IPS-18c (cell line): ENCODE data around the gene KRTAP5-2.
"Not testable (repeated sequence)": the region's sequence is repeated elsewhere in the genome, so short reads cannot be mapped to it uniquely, and the experiment has no call there.

Experiments
- H3K4me3 ChIP-seq: 2 replicates; pipeline ENCODE4 v1.7.0; 2013; ENCODE audit warnings: low read depth, mild to moderate bottlenecking, low read length, moderate library complexity; ENCODE audit not compliant: insufficient read depth
- H3K9me3 ChIP-seq: one replicate; pipeline ENCODE4 v1.6.1; 2013; ENCODE audit warnings: mild to moderate bottlenecking, low read length, moderate library complexity; ENCODE audit not compliant: control insufficient read depth, insufficient read depth

The KRTAP5-2 gene

DNA sequence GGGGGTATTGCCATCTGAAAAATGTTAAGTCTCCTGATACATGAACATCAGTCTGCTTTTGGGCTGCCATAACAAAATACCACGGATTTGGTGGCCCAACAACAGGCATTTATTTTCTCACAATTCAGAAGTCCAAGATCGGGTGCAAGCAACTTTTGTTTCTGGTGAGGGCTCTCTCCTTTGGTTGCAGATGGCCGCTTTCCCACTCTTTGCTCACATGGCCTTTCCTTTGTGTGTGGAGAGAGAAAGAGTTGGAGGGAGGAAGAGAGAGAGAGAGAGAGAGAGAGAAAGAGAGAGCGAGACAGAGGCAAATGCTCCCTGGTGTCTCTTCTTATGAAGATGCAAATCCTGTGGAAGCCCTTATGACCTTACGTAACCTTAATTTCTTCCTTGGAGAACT, 2.5 kb upstream of the KRTAP5-2 start:
- no peaks in the 10 kb centered on the region for H3K9me3 ChIP-seq
- H3K4me3 ChIP-seq, result no peak overlapping the region

DNA sequence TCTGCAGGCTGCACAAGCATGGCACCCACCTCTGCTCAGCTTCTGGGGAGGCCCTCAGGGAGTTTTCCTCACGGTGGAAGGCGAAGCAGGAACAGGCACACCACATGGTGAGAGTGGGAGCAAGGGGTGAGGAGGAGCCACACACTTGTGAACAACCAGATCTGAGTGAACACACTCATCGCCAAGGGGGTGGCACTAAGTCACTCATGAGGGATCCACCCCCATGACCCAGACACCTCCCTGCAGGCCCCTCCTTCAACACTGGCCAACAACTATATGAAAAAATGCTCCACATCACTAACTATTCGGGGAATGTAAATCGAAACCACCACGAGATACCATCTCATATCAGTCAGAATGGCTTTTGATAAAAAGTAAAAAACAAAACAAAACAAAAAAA, 722 bp upstream of the KRTAP5-2 start:
- no peak overlapping the region for H3K4me3 ChIP-seq
- no peaks in the 10 kb centered on the region for H3K9me3 ChIP-seq

DNA sequence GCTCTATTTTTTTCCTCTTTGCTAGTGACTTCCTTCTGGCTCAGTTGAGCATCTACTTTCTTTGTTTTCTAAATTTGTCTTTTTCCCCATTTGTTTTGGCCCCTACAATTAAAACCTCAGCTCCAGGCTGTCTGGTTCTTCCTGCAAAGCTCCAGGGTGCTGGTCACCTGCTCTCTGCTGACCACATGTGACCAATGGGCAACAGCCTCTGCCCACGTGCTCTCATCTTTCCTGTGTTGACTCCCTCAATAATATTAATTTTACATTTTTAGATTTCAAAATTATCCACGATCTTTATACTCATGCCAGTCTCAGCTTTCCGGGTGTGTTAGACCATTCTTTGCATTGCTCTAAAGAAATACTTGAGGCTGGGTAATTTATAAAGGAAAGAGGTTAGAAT, 312 bp upstream of the KRTAP5-2 start:
- H3K9me3 ChIP-seq, H3K4me3 ChIP-seq: not testable (repeated sequence)

DNA sequence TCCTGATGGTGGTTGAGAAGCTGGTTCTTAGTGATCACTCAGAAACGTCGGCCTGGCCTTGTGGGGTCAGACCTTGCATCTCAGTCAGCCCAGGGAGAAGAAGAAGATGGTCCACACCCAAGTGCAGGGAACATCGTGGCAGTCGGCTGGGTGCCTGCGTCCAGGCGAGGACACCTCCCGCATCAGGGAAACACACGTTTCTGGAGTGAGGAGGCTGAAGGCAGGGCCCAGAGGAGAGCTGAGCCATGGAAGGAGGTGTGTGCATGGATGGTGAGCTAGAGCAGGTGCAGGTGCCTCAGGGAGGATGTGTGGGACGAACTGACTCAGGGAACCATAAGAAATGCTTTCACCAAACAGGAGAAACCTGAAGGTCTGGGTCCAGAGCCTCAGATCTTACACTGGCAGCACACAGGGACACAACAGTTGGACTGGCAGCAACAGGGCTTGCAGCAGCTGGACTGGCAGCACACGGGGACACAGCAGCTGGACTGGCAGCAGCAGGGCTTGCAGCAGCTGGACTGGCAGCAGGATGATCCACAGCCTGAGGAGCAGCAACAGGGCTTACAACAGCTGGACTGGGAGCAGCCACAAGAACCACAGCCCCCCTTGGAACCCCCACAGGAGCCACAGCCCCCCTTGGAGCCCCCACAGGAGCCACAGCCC, 632 bp downstream of the KRTAP5-2 start:
- H3K4me3 ChIP-seq, result no peak overlapping the region
- no peaks in the 10 kb centered on the region for H3K9me3 ChIP-seq

DNA sequence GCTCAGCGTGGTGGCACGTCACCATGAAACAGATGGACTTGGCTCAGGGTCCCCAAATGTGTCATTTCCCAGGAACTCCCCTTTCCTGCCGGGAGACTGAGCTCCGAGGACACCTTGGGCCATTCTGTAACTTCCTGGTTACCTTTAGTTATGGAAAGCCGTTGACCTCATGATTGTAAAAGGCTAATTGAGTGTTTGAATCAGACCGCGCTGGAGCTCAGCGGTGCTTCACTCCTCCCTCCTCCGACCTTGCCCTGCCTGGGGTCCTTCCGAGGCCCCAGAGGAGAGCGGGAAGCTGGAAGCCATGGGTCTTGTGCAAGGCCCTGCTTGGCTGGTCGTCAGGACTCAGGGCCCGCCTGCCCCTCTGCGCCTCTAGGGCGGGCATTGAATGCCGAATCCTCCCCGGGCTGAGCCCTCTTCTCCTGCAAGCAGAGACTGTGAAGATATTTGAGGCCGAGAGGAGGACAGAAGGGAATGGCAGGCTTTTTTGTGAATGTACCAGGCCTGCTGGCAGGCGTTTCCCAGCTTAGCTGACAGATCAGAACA, 1.4 kb downstream of the KRTAP5-2 start:
- H3K9me3 ChIP-seq, H3K4me3 ChIP-seq: not testable (repeated sequence)

DNA sequence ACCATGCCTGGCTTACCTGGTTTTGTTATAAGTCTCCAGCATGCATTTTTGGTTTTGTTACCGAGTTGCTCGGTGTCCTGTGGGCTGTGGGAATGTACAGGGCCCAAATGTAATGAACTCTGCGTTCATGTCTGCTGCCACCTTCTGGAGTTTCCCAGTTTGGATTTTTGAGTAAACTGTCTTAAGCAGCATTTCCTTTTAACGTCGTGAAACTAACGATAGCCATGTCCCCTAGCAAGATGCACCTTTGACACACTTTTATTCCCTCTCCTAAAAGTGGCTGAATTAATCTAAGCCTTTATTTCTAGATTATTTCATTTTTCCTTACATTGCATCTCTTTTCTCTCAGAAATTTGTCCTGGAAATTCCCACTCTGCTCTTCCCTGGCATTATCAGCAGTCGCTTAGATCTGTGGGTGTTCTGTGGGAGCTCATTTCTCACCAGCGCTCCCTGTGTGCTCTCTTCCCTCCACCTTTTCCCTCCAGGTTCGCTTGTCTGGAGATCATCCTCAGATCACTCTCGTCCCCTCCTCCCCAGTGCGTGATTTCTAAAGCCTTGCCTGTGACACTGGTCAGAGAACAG, 2.0 kb downstream of the KRTAP5-2 start:
- H3K9me3 ChIP-seq, H3K4me3 ChIP-seq: not testable (repeated sequence)

DNA sequence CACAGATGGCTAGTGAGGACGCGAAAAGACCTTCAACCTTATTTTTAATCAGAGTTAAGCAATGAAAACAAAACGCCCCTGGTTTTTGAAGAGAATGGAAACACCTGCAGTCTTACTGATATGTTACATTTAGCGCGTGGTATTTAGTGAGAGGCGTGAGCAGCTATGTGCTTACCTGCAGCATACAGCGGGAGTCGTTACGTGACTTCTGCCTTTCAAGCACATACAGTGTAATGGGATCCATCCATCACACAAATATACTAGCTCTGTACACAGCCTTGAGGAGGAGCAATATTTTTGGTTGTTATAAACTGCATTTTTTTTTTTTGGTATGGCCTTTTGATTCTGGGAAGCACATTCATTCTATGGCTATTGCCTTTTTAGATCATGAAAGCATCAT, 5.5 kb downstream of the KRTAP5-2 start:
- no peak overlapping the region for H3K4me3 ChIP-seq

DNA sequence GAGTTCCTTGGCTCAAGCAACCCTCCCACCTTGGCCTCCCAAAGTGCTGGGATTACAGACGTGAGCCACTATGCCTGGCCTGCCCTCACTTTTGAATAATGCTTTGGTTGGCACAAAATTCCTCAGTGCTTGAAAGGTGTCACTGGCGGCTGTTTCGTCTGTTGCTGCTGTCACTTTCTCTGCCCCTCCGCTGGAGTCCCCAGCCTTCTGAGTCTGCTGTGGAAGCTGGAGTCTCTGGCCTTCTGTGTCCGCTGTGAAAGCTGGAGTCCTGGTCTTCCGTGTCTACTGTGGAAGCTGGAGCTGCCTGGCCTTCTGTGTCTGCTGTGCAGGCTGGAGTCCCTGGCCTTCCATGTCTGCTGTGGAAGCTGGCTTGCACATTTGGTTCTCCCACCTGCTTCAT, 8.1 kb downstream of the KRTAP5-2 start:
- H3K9me3 ChIP-seq, result no peaks in the 10 kb centered on the region
- no peak overlapping the region for H3K4me3 ChIP-seq

More for the DNA sequence above, 5.5 kb downstream of the KRTAP5-2 start:
- H3K9me3 ChIP-seq, result no peaks in the 10 kb centered on the region

DNA sequence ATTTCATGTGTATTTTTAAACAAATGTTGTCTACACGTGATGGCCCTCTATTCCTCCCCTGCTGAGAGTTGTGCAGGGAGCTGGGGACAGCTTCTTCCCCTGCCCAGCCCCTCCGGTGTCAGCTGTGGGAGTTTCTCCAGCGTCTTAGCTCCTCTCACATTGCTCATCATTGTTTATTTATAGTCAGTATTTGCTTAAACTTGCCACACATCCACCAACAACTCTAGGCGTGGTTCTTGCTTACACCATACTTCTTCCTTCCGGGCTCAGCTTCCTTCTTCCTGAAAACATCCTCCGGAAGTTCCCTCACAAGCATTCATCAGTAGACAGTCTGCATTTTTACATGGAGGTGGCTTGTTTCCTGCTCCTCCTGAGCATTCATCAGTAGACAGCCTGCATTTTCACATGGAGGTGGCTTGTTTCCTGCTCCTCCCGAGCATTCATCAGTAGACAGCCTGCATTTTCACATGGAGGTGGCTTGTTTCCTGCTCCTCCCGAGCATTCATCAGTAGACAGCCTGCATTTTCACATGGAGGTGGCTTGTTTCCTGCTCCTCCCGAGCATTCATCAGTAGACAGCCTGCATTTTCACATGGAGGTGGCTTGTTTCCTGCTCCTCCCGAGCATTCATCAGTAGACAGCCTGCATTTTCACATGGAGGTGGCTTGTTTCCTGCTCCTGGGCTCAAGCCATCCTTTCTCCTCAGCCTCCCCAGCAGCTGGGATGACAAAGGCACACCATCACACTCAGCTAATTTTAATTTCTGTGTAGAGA, 8.7 kb downstream of the KRTAP5-2 start:
- not testable (repeated sequence) for H3K4me3 ChIP-seq, H3K9me3 ChIP-seq

DNA sequence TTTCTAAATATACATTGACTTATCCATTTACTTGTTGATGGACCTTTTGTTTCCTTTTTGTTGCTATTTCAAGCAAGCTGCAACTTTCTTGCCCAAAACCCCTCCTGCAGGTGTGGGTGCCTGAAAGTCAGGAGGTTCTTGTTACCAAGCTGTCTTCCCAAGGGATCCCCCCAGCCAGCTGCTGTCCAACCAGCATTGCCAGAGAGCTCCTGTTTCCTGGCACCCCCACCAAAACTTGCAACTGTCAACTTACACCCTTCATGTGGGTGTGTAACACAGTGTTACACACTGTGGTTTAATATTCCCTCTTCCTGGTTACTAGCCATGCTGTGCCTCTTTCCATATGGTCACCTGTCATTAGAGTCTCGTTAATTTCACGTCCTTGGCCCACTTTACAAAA, 11.4 kb downstream of the KRTAP5-2 start:
- Histone ChIP-seq H3K9me3 (no peaks in the 10 kb centered on the region), H3K4me3 (no peak overlapping the region)

DNA sequence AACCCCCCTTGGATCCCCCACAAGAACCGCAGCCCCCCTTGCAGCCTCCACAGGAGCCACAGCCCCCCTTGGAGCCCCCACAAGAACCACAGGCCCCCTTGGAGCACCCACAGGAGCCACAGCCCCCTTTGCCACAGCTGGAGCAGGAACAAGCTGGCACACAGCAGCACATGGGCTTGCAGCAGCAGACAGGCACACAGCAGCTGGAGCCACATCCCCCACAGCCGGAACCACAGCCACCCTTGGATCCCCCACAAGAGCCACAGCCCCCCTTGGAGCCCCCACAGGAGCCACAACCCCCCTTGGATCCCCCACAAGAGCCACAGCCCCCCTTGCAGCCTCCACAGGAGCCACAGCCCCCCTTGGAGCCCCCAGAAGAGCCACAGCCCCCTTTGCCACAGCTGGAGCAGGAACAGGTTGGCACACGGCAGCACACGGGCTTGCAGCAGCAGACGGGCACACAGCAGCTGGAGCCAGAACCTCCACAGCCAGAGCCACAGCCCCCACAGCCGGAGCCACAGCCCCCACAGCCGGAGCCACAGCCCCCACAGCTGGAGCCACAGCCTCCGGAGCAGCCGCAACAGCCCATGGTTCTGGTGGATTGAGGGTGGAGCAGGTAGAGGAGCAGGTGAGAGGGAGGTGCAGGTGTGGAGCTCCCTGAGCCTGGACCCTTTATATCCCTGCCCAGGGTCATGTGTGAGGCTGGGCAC, 13.3 kb downstream of the KRTAP5-2 start, which contains the start of gene KRTAP5-1:
KRTAP5-1 (minus strand) TSS at position 623 of the 710 bp plus-strand sequence; CDS start at position 589, 34 bp downstream.
- H3K4me3 ChIP-seq, H3K9me3 ChIP-seq: not testable (repeated sequence)

DNA sequence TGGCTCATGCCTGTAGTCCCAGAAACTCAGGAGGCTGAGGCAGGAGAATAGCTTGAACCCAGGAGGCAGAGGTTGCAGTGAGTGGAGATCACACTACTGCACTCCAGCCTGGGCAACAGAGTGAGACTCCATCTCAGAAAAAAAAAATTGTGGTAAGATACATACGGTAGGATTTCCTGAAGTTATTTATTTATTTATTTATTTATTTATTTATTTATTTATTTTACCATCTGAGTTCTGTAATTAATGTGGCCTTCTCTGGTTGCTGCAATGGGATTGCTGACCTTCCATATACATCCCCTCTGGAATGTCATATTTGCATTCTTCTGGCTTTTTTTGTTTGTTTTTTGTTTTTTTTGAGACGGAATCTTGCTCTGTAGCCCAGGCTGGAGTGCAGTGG, 15.2 kb downstream of the KRTAP5-2 start:
- not testable (repeated sequence) for H3K4me3 ChIP-seq, H3K9me3 ChIP-seq

DNA sequence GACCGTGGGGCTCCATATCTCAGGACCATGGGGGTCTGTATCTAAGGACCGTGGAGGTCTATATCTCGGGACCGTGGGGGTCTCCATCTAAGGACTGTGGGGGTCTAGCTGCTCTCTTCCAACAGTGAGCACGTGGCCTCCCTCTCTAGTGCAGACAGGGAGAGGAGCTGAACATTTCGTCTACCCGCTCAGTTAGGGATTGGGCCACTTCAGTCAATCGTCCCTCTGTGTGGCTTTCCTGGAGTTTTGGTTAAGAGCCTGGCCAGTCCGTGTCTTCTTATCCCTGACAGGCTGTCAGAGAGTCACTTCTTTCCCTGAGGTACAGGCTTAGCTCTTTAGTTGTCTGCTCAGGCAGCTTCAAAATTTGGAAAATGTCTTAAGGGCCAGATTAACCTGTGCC, 16.1 kb downstream of the KRTAP5-2 start:
- H3K9me3 ChIP-seq, result no peaks in the 10 kb centered on the region
- no peak overlapping the region for H3K4me3 ChIP-seq

DNA sequence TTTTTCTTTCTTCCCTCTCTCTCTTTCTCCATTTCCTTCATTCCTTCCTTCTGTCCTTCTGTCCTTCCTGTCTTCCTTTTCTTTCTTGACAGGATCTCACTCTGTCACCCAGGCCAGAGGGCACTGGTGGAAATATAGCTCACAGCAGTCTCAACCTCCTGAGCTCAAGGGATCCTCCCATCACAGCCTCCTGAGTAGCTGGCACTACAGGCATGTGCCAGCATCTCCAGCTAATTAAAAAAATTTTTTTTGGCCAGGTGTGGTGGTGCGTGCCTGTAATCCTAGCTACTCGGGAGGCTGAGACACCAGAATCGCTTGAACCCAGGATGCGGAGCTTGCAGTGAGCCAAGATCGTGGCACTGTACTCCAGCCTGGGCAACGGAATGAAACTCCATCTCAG, 21.3 kb downstream of the KRTAP5-2 start:
- Histone ChIP-seq H3K4me3 (no peak overlapping the region), H3K9me3 (no peaks in the 10 kb centered on the region)

DNA sequence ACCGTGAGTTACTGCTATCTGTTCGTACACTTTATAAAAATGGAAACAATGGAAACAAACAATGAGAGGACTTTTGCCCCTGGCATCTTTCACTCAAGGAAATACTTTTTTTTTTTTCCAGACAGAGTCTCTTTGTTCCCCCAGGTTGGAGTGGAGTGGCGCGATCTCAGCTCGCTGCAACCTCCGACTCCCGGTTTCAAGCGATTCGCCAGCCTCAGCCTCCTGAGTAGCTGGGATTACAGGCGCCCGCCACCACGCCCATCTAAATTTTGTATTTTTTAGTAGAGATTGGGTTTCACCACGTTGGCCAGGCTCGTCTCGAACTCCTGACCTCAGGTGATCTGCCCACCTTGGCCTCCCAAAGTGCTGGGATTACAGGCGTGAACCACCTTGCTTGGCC, 22.3 kb downstream of the KRTAP5-2 start:
- H3K4me3 ChIP-seq, H3K9me3 ChIP-seq: not testable (repeated sequence)

DNA sequence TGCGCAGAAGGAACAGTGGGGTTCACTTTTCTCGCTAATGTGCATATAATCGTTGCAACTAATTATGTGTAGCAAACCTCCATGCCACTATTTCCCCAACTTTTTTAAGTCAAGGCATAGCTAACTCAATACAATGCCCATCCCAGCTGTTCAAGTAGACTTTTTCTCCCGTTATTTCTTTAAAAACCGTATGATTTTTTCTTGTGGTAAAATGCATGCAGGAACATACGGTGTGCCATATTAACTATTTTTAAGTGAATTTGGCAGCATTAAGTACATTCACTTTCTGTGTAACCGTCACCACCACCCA, 23.2 kb downstream of the KRTAP5-2 start:
- Histone ChIP-seq H3K4me3 (no peak overlapping the region), H3K9me3 (no peaks in the 10 kb centered on the region)

DNA sequence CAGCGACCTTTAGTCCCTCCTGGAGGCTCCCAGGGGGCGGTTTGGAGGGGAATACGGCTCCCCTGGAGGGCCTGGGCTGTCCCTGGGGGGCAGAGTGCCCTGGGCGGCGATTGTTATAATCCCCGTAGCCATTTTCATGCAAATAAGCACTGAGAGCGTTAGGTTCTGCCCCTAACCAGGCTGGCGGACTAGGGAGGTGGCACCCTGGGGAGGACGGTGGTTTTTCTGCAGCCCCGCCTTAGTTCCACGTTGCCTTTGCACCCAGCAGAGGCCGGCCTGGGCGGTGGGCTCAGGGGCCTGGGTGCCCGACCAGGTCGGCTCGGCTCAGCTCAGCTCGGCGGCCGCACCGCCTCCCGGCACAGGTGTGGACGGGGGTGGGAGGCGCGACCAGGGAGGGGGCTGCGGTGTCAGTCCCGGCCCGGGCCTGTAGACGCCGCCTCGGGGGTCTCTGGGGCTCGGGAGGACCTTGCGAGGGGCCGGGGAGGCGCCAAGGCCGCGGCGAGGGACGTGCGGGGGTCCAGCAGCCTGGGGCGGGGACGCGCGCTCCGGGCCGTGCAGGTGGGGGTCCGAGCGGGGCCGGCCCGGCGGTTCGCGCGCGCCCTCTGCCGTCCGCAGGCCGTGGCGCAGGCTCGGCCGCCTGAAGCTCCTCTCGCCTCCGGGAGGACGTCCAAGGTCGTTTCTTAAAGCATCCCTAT, 23.7 kb downstream of the KRTAP5-2 start:
- Histone ChIP-seq H3K9me3 (no peaks in the 10 kb centered on the region), H3K4me3 (peak overlapping the region; percentile 52)
